WI38 (cell line): ENCODE measurements around the gene HIBCH.
"Not testable (repeated sequence)": the region's sequence is repeated elsewhere in the genome, so short reads cannot be mapped to it uniquely, and the experiment has no call there.

Source experiments
- H3K4me3 ChIP-seq: 2 replicates; pipeline ENCODE4 v1.5.1; 2011; ENCODE audit warnings: low read depth, mild to moderate bottlenecking, control low read depth, low read length
- CTCF ChIP-seq: IDR thresholded peaks from 2 replicates; pipeline ENCODE4 v1.5.1; 2012; ENCODE audit warnings: low read depth, mild to moderate bottlenecking, control low read depth, low read length

Gene HIBCH

GRCh38 chr2:190165491-190165890 is 154.1 kb downstream of the HIBCH start:
- H3K4me3 ChIP-seq = no peak overlapping the region
- no peak for TF ChIP-seq CTCF

- no peak overlapping the region for H3K4me3 ChIP-seq
- no peak for TF ChIP-seq CTCF
Observed at GRCh38 chr2:190162851-190163250, 156.8 kb downstream of the HIBCH start.

GRCh38 chr2:190159453-190159852 is 160.2 kb downstream of the HIBCH start:
- TF ChIP-seq CTCF = no peak
- no peak overlapping the region for H3K4me3 ChIP-seq

GRCh38 chr2:190158798-190159434 is 160.7 kb downstream of the HIBCH start:
- H3K4me3 ChIP-seq = no peak overlapping the region
- TF ChIP-seq CTCF = no peak

GRCh38 chr2:190157613-190158528 is 161.8 kb downstream of the HIBCH start:
- not testable (repeated sequence) for H3K4me3 ChIP-seq

GRCh38 chr2:190156530-190157212 is 163.0 kb downstream of the HIBCH start:
- TF ChIP-seq CTCF = no peak
- H3K4me3 ChIP-seq = no peak overlapping the region
